Naive thymus-derived CD8-positive, alpha-beta T cell (primary cell): Measurements from ENCODE around the gene HOXC10. TPM values are rescaled to one million over a fixed set of nuclear protein-coding genes. Genes with fewer than 3 reads are reported as not detected.

Source experiments
- ATAC-seq, 2 donors: fragments of 150-1000 bp; cut with Tn5 transposase in 1 of 2; sonication (Bioruptor Pico), chemical (Tn5 transposase) in 1 of 2; 1 replicate in 1 of 2; 2 replicates in 1 of 2; pipeline ENCODE4 v1.10.0; 2021; ENCODE audit warnings: mild to moderate bottlenecking in 2 of 2, moderate library complexity in 2 of 2
- POLR2A ChIA-PET: fragments of 350-600 bp; sonication (Branson Sonifier 250); formaldehyde crosslinking; loops from one replicate; lab custom pipeline; 2021; ENCODE audit warnings: antibody characterized with exemption; lab: Charles Lee
- DNase-seq, 10 donors: peaks; one replicate each; pipeline versions ENCODE4 v3.0.0 to v3.0.0-alpha.2; 2020 to 2022
- H3K27ac Mint-ChIP-seq, 10 donors: one replicate each; pipeline ENCODE4 v1.8.0; 2020 to 2022; ENCODE audit warnings: mild to moderate bottlenecking in 10 of 10, mixed read lengths in 10 of 10, moderate library complexity in 4 of 10, inconsistent platforms in 1 of 10
- H3K27me3 Mint-ChIP-seq, 5 donors: one replicate each; pipeline ENCODE4 v1.8.0; 2021 to 2022; ENCODE audit warnings: mixed read lengths in 5 of 5
- H3K36me3 Mint-ChIP-seq, 3 donors: one replicate each; pipeline ENCODE4 v1.8.0; 2020 to 2022; ENCODE audit warnings: mixed read lengths in 3 of 3, mild to moderate bottlenecking in 2 of 3, inconsistent platforms in 1 of 3
- H3K4me1 Mint-ChIP-seq, 4 donors: one replicate each; pipeline ENCODE4 v1.8.0; 2021 to 2022; ENCODE audit warnings: mixed read lengths in 4 of 4
- H3K4me3 Mint-ChIP-seq, 10 donors: one replicate each; pipeline ENCODE4 v1.8.0; 2020 to 2022; ENCODE audit warnings: mild to moderate bottlenecking in 10 of 10, mixed read lengths in 10 of 10, moderate library complexity in 6 of 10, inconsistent platforms in 1 of 10
- H3K9me3 Mint-ChIP-seq, 9 donors: one replicate each; pipeline ENCODE4 v1.8.0; 2020 to 2022; ENCODE audit warnings: mixed read lengths in 9 of 9, mild to moderate bottlenecking in 3 of 9, inconsistent platforms in 1 of 9, moderate library complexity in 1 of 9
- polyA plus RNA-seq, 3 donors: library from polyadenylated mRNA; unstranded; fragments of 300-500 nt; fragmentation: Illumina TruSeq; gene quantifications; one replicate each; pipeline ENCODE4 v1.2.3, GENCODE V29; 2021
- total RNA-seq, 8 experiments: library from RNA in 2 of 8; stranded (reverse) in 2 of 8; gene quantifications; one replicate each; pipeline ENCODE4 v1.2.3 and lab custom pipeline; 2021 to 2026

The HOXC10 gene
- total and polyA plus RNA-seq, 5 experiments from 2014 or later = not detected

GRCh38 chr12:53990311-53991076, 5.5 kb downstream of the HOXC10 start:
- no peak overlapping the region for H3K27ac Mint-ChIP-seq
- peaks cover 78 to 100% (median 87%) of the 10 kb centered on the region in 5 donors for H3K27me3 Mint-ChIP-seq
- no peak for ATAC-seq
- POLR2A ChIA-PET = no interaction called here
- DNase-seq = no peak
- peaks cover 0 to 11% (median 0%) of the 10 kb centered on the region in 3 donors for H3K36me3 Mint-ChIP-seq
- H3K4me3 Mint-ChIP-seq = peak overlapping the region in 3 of 10 donors; percentile 7 to 26 (median 25)
- peaks cover 39 to 59% (median 42%) of the 10 kb centered on the region in 4 donors for H3K4me1 Mint-ChIP-seq
- peaks cover 0 to 10% (median 0%) of the 10 kb centered on the region in 9 donors for H3K9me3 Mint-ChIP-seq

DNA sequence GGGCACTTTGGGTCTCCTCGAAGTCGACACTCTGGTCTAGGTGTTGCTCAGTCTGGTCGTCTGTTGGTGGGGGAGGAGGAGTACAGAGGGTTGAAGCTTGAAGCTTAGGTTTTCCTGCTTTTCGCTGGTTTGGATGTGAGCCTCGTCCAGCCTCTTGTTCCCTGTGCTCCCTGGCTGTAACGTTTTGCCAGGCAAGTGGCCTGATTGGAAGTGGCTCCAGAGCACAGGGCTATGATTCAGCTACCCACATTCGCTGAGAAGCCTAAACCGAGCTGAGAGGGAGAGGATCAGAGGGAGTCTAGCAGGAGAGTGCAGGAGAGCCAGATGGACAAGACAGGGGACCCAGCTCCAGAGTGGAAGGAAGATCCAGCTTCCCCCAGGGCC, 6.1 kb downstream of the HOXC10 start:
- Mint-ChIP-seq H3K27ac (peak overlapping the region in 1 of 10 donors; percentile 24), H3K36me3 (peaks cover 0 to 8% (median 0%) of the 10 kb centered on the region in 3 donors), H3K9me3 (peaks cover 0 to 9% (median 0%) of the 10 kb centered on the region in 9 donors), H3K4me1 (peaks cover 40 to 61% (median 44%) of the 10 kb centered on the region in 4 donors), H3K4me3 (peak overlapping the region in 2 of 10 donors; percentile 19 to 40), H3K27me3 (peaks cover 77 to 100% (median 89%) of the 10 kb centered on the region in 5 donors)
- ATAC-seq (no peak), DNase-seq (no peak)
- POLR2A ChIA-PET = no interaction called here

DNA sequence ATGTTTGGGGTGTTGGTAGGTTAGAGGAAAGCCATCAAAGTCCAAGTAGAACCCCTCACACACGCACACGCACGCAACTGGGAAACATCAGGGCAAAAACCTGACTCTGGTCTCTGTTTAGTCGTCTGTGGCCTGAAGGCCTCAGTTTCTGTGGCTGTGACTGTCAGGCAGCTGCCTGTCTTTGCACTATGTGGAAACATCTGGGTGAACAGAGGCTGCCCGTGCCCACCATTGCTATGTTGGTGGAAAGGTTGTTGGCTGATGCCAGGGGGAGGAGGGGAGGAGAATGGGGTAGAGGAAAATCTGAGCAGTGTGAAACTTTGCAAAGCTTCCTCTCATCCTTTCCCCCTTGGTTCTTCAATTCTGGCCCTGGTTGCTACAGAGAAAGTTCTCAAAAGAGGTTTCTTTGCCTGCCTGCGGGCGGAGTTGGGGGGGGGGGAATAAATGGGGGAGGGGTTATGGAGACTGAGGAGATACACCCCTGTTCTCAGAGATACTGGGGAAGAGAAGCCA, 7.5 kb downstream of the HOXC10 start:
- POLR2A ChIA-PET = interaction anchor here (0.6 to 1.0 kb wide), 2 partner anchors 67 to 1761 kb away, joined by 4 to 7 read pairs; no protein-coding TSS in a partner anchor
- Mint-ChIP-seq H3K36me3 (peaks cover 0 to 8% (median 0%) of the 10 kb centered on the region in 3 donors), H3K27ac (no peak overlapping the region), H3K27me3 (peaks cover 68 to 100% (median 86%) of the 10 kb centered on the region in 5 donors), H3K4me1 (peaks cover 35 to 74% (median 45%) of the 10 kb centered on the region in 4 donors), H3K4me3 (peak overlapping the region in 1 of 10 donors; percentile 72), H3K9me3 (peaks cover 0 to 9% (median 0%) of the 10 kb centered on the region in 9 donors)
- DNase-seq (no peak), ATAC-seq (no peak)

DNA sequence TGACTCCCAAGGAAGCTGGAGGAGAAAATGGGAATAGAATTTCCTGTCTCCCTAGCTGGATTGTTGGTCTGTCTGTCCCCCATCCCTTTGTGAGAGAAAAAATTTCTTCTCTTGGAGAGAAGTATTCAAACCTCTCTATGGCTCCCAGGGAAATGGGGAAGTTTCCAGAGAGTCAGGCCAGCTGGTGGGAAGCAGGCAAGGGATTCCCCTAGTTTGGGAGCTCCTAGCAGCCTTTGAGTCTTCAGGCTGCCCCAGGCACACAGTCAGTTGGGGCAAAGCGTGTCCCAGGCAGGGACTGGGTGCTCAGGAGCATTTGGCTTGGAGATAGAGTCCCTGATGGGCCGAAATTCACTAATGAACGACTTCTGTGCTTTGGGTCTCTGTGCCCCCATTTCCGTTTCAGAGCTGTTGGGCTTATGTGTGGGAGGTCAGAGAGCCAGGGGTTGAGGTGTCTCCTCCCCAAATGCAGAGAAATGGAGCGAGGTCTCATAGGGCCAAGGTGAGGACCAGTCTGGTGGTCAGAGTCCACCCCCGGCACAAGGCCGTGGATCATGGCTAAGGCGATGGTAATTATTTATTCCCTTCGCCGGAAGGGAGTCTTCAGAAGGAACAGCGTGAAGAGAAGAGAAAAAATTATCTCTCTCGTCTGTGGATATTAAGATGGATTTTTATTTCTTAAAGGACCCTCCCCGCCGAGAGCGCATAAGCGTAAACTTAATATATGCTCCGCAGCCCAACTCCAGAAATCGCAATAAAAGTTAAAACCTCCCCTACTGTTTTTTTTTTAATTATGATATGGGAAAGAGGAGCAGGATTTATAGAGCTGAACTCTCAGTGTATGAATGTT, 8.4 kb downstream of the HOXC10 start:
- H3K4me1 Mint-ChIP-seq = peaks cover 36 to 76% (median 49%) of the 10 kb centered on the region in 4 donors
- peak overlapping the region in 3 of 10 donors; percentile 47 to 87 (median 60) for H3K27ac Mint-ChIP-seq
- peak overlapping the region in 9 of 10 donors; percentile 33 to 84 (median 64) for H3K4me3 Mint-ChIP-seq
- POLR2A ChIA-PET = no interaction called here
- peaks cover 0 to 5% (median 0%) of the 10 kb centered on the region in 9 donors for H3K9me3 Mint-ChIP-seq
- H3K36me3 Mint-ChIP-seq = peaks cover 0 to 13% (median 0%) of the 10 kb centered on the region in 3 donors
- DNase-seq (no peak), ATAC-seq (no peak)
- H3K27me3 Mint-ChIP-seq = peaks cover 65 to 100% (median 86%) of the 10 kb centered on the region in 5 donors

DNA sequence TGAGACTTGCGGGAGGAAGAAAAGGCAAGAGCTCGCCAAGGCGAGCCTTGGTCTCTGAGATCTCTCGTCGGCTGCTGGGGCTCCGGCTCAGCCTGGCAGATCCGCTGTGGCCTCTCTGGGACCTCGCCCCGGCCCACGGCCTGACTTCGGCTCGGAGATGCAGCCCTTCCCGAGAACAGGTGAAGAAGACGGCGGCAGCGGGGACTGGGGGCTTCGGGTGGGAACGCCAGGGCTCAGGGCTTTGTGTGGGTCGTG, 9.0 kb downstream of the HOXC10 start:
- H3K9me3 Mint-ChIP-seq = peaks cover 0 to 5% (median 0%) of the 10 kb centered on the region in 9 donors
- H3K4me1 Mint-ChIP-seq = peaks cover 37 to 75% (median 50%) of the 10 kb centered on the region in 4 donors
- ATAC-seq (no peak), DNase-seq (no peak)
- peaks cover 0 to 13% (median 4%) of the 10 kb centered on the region in 3 donors for H3K36me3 Mint-ChIP-seq
- peak overlapping the region; percentile 33 to 84 (median 63) for H3K4me3 Mint-ChIP-seq
- H3K27me3 Mint-ChIP-seq = peaks cover 66 to 100% (median 87%) of the 10 kb centered on the region in 5 donors
- H3K27ac Mint-ChIP-seq = peak overlapping the region in 3 of 10 donors; percentile 60 to 91 (median 87)
- POLR2A ChIA-PET = no interaction called here

GRCh38 chr12:53994264-53995001, 9.5 kb downstream of the HOXC10 start:
- peak overlapping the region in 2 of 10 donors; percentile 87 to 91 for H3K27ac Mint-ChIP-seq
- peaks cover 64 to 100% (median 85%) of the 10 kb centered on the region in 5 donors for H3K27me3 Mint-ChIP-seq
- peaks cover 0 to 13% (median 4%) of the 10 kb centered on the region in 3 donors for H3K36me3 Mint-ChIP-seq
- H3K4me1 Mint-ChIP-seq = peaks cover 33 to 72% (median 46%) of the 10 kb centered on the region in 4 donors
- DNase-seq = no peak
- ATAC-seq = no peak
- POLR2A ChIA-PET = interaction anchor here (1.7 kb wide), 1 partner anchor 12 kb away, joined by 5 read pairs; no protein-coding TSS in a partner anchor
- H3K4me3 Mint-ChIP-seq = peak overlapping the region; percentile 73 to 93 (median 80)
- peaks cover 0 to 5% (median 0%) of the 10 kb centered on the region in 9 donors for H3K9me3 Mint-ChIP-seq

DNA sequence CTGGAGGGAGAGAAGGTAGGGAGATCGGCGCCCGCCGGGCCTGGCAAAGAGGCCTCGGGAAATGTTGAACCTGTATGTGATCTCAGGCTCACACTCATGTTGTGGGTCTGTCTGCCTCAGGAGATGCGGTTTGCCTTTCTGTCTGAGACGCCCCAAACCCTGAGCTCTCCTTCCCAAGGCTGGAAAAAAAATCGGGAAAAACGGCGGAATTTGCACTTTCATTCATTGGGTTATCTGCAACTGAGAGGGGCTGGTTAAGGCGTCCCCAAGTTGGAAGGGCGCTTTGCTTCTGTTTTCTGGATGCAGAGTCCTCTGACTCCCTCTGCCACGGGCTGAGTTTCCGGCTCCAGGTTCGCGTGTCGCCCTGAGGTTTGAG, 10.0 kb downstream of the HOXC10 start:
- Mint-ChIP-seq H3K27me3 (peaks cover 59 to 100% (median 82%) of the 10 kb centered on the region in 5 donors), H3K27ac (peak overlapping the region in 1 of 10 donors; percentile 44), H3K36me3 (peaks cover 0 to 13% (median 4%) of the 10 kb centered on the region in 3 donors), H3K4me1 (peaks cover 30 to 72% (median 45%) of the 10 kb centered on the region in 4 donors), H3K9me3 (peaks cover 0 to 5% (median 0%) of the 10 kb centered on the region in 9 donors), H3K4me3 (peak overlapping the region; percentile 67 to 93 (median 80))
- POLR2A ChIA-PET = interaction anchor here (1.7 kb wide), 1 partner anchor 12 kb away, joined by 5 read pairs; no protein-coding TSS in a partner anchor
- DNase-seq (no peak), ATAC-seq (peak; percentile 24)

GRCh38 chr12:53995378-53996239, 10.7 kb downstream of the HOXC10 start:
- H3K36me3 Mint-ChIP-seq = peaks cover 0 to 13% (median 4%) of the 10 kb centered on the region in 3 donors
- H3K4me3 Mint-ChIP-seq = peak overlapping the region; percentile 73 to 93 (median 82)
- POLR2A ChIA-PET = interaction anchor here (0.9 to 1.7 kb wide), 2 partner anchors 11 to 14 kb away, joined by 4 to 5 read pairs; no protein-coding TSS in a partner anchor
- peaks cover 0 to 5% (median 0%) of the 10 kb centered on the region in 9 donors for H3K9me3 Mint-ChIP-seq
- peaks cover 54 to 100% (median 79%) of the 10 kb centered on the region in 5 donors for H3K27me3 Mint-ChIP-seq
- DNase-seq (no peak), ATAC-seq (peak; percentile 32 to 41)
- H3K27ac Mint-ChIP-seq = peak overlapping the region in 1 of 10 donors; percentile 44
- H3K4me1 Mint-ChIP-seq = peaks cover 24 to 72% (median 44%) of the 10 kb centered on the region in 4 donors

GRCh38 chr12:53996240-53997203, 11.6 kb downstream of the HOXC10 start:
- Mint-ChIP-seq H3K27me3 (peaks cover 49 to 100% (median 81%) of the 10 kb centered on the region in 5 donors), H3K4me1 (peaks cover 21 to 66% (median 44%) of the 10 kb centered on the region in 4 donors), H3K27ac (peak overlapping the region in 1 of 10 donors; percentile 67), H3K36me3 (peaks cover 0 to 11% (median 4%) of the 10 kb centered on the region in 3 donors), H3K4me3 (peak overlapping the region; percentile 73 to 93 (median 80)), H3K9me3 (peaks cover 0 to 5% (median 0%) of the 10 kb centered on the region in 9 donors)
- POLR2A ChIA-PET = interaction anchor here (0.5 to 1.7 kb wide), 3 partner anchors 10 to 302 kb away, joined by 3 to 5 read pairs (median 4); no protein-coding TSS in a partner anchor
- ATAC-seq (no peak), DNase-seq (no peak)
